HG03469 (cell line): ENCODE measurements around the gene UGT1A8.

Source experiments
- ATAC-seq: cut with Tn5 transposase; IDR thresholded peaks from one replicate; pipeline ENCODE4 v1.9.1; 2021; ENCODE audit warnings: mild to moderate bottlenecking, moderate library complexity, moderate number of reproducible peaks; ENCODE audit not compliant: unreplicated experiment

Gene UGT1A8

GRCh38 chr2:233794128-233794658 lies 176.8 kb downstream of the UGT1A8 start:
- ATAC-seq: no peak

DNA sequence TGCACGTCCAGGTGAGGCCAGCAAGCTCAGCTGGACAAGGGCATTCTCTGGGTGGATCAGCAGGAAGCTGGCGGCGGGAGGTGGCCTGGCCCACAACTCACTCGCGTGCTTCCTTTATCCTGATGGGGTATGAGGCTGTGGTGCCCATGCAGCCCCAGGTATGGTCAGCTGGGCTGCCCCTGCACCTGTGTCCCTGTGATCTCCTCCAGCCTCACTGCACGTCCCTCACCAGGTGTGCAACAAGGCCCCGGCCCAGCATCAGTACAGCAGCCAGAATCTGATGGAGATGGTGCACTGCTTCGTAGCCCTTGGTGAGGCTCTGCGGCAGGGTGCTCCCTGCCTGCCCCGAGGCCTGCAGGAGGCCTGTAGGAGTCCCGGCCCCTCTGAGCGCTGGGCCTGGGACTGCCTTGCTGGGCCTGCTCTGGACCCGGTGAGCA lies 178.3 kb downstream of the UGT1A8 start:
- ATAC-seq: no peak

- no peak for ATAC-seq
Measured at GRCh38 chr2:233796254-233796653, 178.8 kb downstream of the UGT1A8 start.

- no peak for ATAC-seq
Measured at GRCh38 chr2:233798335-233799086, 181.1 kb downstream of the UGT1A8 start.

DNA sequence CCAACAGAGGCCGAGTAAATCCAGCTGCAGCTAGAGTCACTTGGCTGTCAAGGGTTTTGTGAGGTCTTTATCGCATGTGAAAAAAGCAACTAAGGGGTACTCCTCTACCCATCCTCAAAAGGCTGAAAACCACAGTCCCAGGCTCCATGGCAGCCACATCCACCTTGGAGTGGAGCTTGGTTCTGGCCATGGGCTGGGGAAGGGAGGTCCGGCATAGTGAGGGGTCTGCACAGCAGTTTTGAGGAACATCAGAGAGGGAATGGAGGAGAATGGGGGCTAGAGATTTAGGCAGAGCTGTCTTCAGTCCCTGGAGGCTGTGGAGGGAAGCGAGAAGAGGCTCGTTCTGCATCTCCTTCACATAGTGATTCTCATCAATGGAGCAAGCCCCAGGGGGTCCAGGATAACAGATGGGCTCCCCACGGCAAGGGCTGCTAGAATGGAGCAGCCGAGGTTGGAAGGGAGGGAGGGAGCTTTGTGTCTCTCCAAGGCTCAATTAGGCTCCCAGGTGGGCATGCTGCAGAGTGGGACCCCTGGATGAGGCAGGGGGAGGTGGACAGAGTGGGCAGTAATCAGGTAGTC lies 181.7 kb downstream of the UGT1A8 start:
- ATAC-seq: no peak

GRCh38 chr2:233799716-233800115 lies 182.3 kb downstream of the UGT1A8 start:
- no peak for ATAC-seq

GRCh38 chr2:233800208-233800607 lies 182.8 kb downstream of the UGT1A8 start:
- ATAC-seq: no peak

GRCh38 chr2:233801357-233802131 lies 184.1 kb downstream of the UGT1A8 start:
- ATAC-seq: no peak

- no peak for ATAC-seq
Measured at GRCh38 chr2:233802132-233802815, 184.8 kb downstream of the UGT1A8 start.

GRCh38 chr2:233803292-233803911 lies 186.0 kb downstream of the UGT1A8 start:
- ATAC-seq: no peak

GRCh38 chr2:233803994-233804393 lies 186.6 kb downstream of the UGT1A8 start:
- ATAC-seq: no peak

GRCh38 chr2:233807215-233807865 lies 189.9 kb downstream of the UGT1A8 start:
- no peak for ATAC-seq

- ATAC-seq: no peak
Measured at GRCh38 chr2:233807966-233808935, 190.8 kb downstream of the UGT1A8 start.

- no peak for ATAC-seq
Measured at GRCh38 chr2:233810385-233810784, 193.0 kb downstream of the UGT1A8 start.

DNA sequence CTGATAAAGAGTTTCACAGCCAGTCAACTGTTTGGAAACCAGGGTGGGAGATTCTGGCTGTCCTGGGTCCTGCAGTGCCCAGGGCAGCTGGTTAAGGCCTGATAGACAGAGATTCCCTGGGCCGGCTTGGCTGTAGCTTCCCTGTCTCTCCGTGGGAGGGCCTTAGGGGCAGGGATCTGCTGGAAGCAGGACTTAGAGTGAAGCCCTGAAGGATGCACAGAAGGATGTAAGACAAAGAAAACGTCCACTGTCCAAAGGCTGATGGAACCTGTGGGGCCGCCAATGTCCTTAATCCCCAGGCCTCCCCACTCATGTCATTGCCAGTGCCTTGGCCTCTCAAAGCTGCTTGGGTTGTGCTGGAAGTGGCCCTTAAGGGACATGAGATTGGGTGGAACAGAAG lies 193.7 kb downstream of the UGT1A8 start:
- no peak for ATAC-seq

- no peak for ATAC-seq
Measured at GRCh38 chr2:233811732-233812131, 194.3 kb downstream of the UGT1A8 start.

DNA sequence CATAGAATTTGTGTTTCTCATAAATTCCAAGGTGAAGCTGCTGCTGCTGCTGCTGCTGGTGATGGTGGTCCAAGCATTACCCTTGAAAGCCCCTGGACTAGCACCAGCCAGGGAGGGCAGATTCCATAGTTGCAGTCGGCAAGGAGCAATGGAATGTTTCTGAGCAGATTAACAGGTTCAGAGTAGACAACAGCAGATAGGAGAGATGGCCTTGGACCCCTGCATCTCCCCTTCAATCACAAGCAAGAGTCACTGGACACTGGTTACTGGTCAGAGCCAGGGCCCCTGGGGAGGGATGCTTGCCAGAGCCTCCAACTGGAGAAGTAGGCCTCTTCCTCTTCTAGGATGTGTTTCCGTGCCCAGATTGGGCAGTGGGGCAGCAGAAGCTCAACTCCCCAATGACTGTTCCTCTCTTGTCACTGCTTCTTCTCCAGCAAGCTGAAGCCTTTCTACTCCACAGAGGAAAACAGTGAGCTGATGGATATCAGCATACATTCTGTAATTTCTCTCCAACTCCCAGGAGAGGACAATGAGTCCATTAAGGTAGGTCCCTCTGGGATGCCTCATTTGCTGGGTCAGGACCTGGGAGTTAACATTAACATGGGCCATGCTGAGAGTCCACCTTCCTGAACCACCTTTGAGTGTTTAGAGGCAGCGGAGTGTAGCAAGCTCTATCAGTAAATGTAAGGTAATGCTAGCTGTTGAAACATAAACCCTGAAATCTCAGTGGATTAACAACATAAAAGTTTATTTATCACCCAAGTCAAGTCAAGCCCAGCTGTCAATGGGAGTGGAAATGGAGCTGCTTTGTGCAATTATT lies 196.0 kb downstream of the UGT1A8 start:
- ATAC-seq: no peak
